Mucosa of stomach (tissue), 1 donor: ENCODE results near the gene FAM174C.

Experiments used
- H3K27me3 ChIP-seq: one replicate; pipeline ENCODE4 v1.7.0; 2013; ENCODE audit warnings: mild to moderate bottlenecking, low read length; ENCODE audit not compliant: control insufficient read depth, insufficient read depth
- H3K36me3 ChIP-seq: one replicate; pipeline ENCODE4 v1.7.0; 2013; ENCODE audit warnings: low read length; ENCODE audit not compliant: control insufficient read depth, insufficient read depth
- H3K4me1 ChIP-seq: one replicate; pipeline ENCODE4 v1.7.0; 2013; ENCODE audit warnings: mild to moderate bottlenecking, low read length; ENCODE audit not compliant: control insufficient read depth, insufficient read depth
- H3K4me3 ChIP-seq: one replicate; pipeline ENCODE4 v1.7.0; 2013; ENCODE audit warnings: low read length
- H3K9ac ChIP-seq: one replicate; pipeline ENCODE4 v1.7.0; 2013; ENCODE audit warnings: mild to moderate bottlenecking, low read length, moderate library complexity
- H3K9me3 ChIP-seq: one replicate; pipeline ENCODE4 v1.7.0; 2013; ENCODE audit warnings: mild to moderate bottlenecking, low read length, moderate library complexity; ENCODE audit not compliant: control insufficient read depth
- donor health status: Pancreatic carcinoma.

The FAM174C gene

GRCh38 chr19:1285737-1286360 lies 10.5 kb downstream of the FAM174C start, which contains the start of gene EFNA2:
Gene EFNA2 (plus strand): TSS chr19:1285873. CDS start chr19:1286169, 296 bp downstream.
- no peaks in the 10 kb centered on the region for H3K36me3 ChIP-seq
- peaks cover 54% of the 10 kb centered on the region for H3K27me3 ChIP-seq
- H3K9ac ChIP-seq = no peak within 1 kb of the TSS
- peaks cover 43% of the 10 kb centered on the region for H3K4me1 ChIP-seq
- H3K4me3 ChIP-seq = no peak within 1 kb of the TSS
- H3K9me3 ChIP-seq = no peaks in the 10 kb centered on the region

GRCh38 chr19:1286487-1287353 lies 11.4 kb downstream of the FAM174C start:
- Histone ChIP-seq H3K27me3 (peaks cover 63% of the 10 kb centered on the region), H3K9me3 (no peaks in the 10 kb centered on the region), H3K36me3 (no peaks in the 10 kb centered on the region), H3K4me1 (peaks cover 52% of the 10 kb centered on the region), H3K4me3 (no peak overlapping the region), H3K9ac (no peak overlapping the region)

GRCh38 chr19:1287354-1288225 lies 12.3 kb downstream of the FAM174C start:
- H3K4me3 ChIP-seq = no peak overlapping the region
- no peak overlapping the region for H3K9ac ChIP-seq
- no peaks in the 10 kb centered on the region for H3K36me3 ChIP-seq
- H3K27me3 ChIP-seq = peaks cover 70% of the 10 kb centered on the region
- peaks cover 57% of the 10 kb centered on the region for H3K4me1 ChIP-seq
- no peaks in the 10 kb centered on the region for H3K9me3 ChIP-seq

- peaks cover 52% of the 10 kb centered on the region for H3K4me1 ChIP-seq
- no peak overlapping the region for H3K9ac ChIP-seq
- no peaks in the 10 kb centered on the region for H3K9me3 ChIP-seq
- H3K4me3 ChIP-seq = no peak overlapping the region
- H3K36me3 ChIP-seq = no peaks in the 10 kb centered on the region
- H3K27me3 ChIP-seq = peaks cover 70% of the 10 kb centered on the region
Observed at GRCh38 chr19:1288226-1288612, 12.9 kb downstream of the FAM174C start.

- no peak overlapping the region for H3K4me3 ChIP-seq
- peaks cover 78% of the 10 kb centered on the region for H3K27me3 ChIP-seq
- H3K4me1 ChIP-seq = peaks cover 43% of the 10 kb centered on the region
- no peak overlapping the region for H3K9ac ChIP-seq
- H3K9me3 ChIP-seq = no peaks in the 10 kb centered on the region
- H3K36me3 ChIP-seq = no peaks in the 10 kb centered on the region
Observed at GRCh38 chr19:1288833-1289685, 13.7 kb downstream of the FAM174C start.

- H3K4me3 ChIP-seq = no peak overlapping the region
- H3K27me3 ChIP-seq = peaks cover 78% of the 10 kb centered on the region
- no peak overlapping the region for H3K9ac ChIP-seq
- H3K9me3 ChIP-seq = no peaks in the 10 kb centered on the region
- no peaks in the 10 kb centered on the region for H3K36me3 ChIP-seq
- peaks cover 37% of the 10 kb centered on the region for H3K4me1 ChIP-seq
Observed at GRCh38 chr19:1289686-1290025, 14.3 kb downstream of the FAM174C start.

GRCh38 chr19:1290196-1290702 lies 14.9 kb downstream of the FAM174C start:
- Histone ChIP-seq H3K27me3 (peaks cover 78% of the 10 kb centered on the region), H3K9me3 (no peaks in the 10 kb centered on the region), H3K36me3 (no peaks in the 10 kb centered on the region), H3K9ac (no peak overlapping the region), H3K4me1 (peaks cover 35% of the 10 kb centered on the region), H3K4me3 (no peak overlapping the region)

GRCh38 chr19:1290703-1291651 lies 15.6 kb downstream of the FAM174C start:
- H3K27me3 ChIP-seq = peaks cover 78% of the 10 kb centered on the region
- no peaks in the 10 kb centered on the region for H3K36me3 ChIP-seq
- peaks cover 36% of the 10 kb centered on the region for H3K4me1 ChIP-seq
- no peak overlapping the region for H3K9ac ChIP-seq
- H3K4me3 ChIP-seq = no peak overlapping the region
- no peaks in the 10 kb centered on the region for H3K9me3 ChIP-seq

- Histone ChIP-seq H3K36me3 (no peaks in the 10 kb centered on the region), H3K9me3 (no peaks in the 10 kb centered on the region), H3K9ac (no peak overlapping the region), H3K4me3 (no peak overlapping the region), H3K4me1 (peaks cover 30% of the 10 kb centered on the region), H3K27me3 (peaks cover 79% of the 10 kb centered on the region)
Observed at GRCh38 chr19:1291761-1292418, 16.6 kb downstream of the FAM174C start.

- Histone ChIP-seq H3K4me1 (peaks cover 25% of the 10 kb centered on the region), H3K9me3 (no peaks in the 10 kb centered on the region), H3K4me3 (no peak overlapping the region), H3K9ac (no peak overlapping the region), H3K27me3 (peaks cover 72% of the 10 kb centered on the region), H3K36me3 (no peaks in the 10 kb centered on the region)
Observed at GRCh38 chr19:1292419-1293151, 17.3 kb downstream of the FAM174C start.
